Nucleus accumbens (tissue), 56 donors: ENCODE data around the gene UBXN7.
A peak's percentile ranks its signal among the peaks of the same experiment; 100 is the strongest.
"Not testable (repeated sequence)": the region's sequence is repeated elsewhere in the genome, so short reads cannot be mapped to it uniquely, and the experiment has no call there.

Experiments
- DNase-seq, 56 donors: peaks; one replicate each; lab custom pipeline; 2025; lab: John Stamatoyannopoulos, UW

UBXN7 gene, protein sequence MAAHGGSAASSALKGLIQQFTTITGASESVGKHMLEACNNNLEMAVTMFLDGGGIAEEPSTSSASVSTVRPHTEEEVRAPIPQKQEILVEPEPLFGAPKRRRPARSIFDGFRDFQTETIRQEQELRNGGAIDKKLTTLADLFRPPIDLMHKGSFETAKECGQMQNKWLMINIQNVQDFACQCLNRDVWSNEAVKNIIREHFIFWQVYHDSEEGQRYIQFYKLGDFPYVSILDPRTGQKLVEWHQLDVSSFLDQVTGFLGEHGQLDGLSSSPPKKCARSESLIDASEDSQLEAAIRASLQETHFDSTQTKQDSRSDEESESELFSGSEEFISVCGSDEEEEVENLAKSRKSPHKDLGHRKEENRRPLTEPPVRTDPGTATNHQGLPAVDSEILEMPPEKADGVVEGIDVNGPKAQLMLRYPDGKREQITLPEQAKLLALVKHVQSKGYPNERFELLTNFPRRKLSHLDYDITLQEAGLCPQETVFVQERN

DNA sequence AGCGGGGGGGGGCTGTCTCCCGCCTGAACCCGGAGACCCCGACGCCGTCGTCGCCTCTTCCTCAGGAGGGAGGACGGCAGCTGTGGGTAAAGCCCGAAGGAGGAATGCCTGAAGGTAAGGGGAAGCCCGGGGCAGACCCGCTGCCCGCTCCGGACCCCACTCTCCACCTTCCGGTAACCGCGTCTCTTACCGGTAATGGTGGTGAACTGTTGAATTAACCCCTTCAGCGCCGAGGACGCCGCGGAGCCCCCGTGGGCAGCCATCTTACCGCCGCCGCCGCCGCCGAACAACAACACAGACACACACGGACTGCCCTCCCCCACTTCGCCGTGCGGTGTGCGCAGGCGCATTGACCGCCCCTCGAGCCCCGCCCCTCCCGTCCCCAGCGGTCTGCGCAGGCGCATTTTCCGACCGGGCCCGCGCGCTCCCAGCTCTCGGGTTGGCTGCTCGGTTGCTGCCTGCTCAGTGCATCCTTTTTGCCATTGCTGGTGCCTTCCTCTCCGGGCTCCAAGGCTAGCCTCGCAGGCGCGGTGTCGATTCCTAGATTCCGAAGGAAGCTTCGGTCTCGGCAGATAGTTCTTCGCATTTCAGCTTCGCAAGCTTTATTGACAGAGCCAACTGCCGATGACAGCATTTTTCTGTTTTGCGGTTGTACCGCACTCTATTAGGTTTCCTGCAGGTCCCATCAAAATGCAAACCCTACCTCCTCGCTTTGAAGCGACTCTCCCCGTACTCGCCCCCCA lies at the start of gene UBXN7:
Gene UBXN7, minus strand, starts transcription at position 291 of the 743 bp plus-strand sequence. Its CDS starts 28 bp downstream, at position 263.
- peak; percentile 46 to 98 (median 93) for DNase-seq

DNA sequence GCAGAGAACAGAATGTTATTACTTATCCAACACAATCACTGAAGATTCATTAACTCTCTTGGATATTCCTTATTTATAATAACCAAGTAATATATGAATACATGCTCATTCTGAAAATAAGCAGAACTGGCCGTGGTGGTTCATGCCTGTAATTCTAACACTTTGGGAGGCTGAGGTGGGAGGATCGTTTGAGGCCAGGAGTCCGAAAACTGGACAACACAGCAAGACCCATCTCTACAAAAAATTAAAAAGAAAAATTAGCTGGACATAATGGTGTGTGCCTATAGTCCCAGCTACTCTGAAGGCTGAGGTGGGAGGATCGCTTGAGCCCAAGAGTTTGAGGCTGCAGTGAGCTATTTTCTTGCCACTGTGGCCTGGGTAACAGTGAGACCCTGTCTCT lies 45.5 kb upstream of the UBXN7 start:
- no peak for DNase-seq

GRCh38 chr3:196472286-196472685 lies 40.1 kb upstream of the UBXN7 start:
- peak in 9 of 56 donors; percentile 2 to 34 (median 21) for DNase-seq

GRCh38 chr3:196471551-196471950 lies 39.3 kb upstream of the UBXN7 start:
- DNase-seq = no peak

GRCh38 chr3:196470182-196470581 lies 38.0 kb upstream of the UBXN7 start:
- DNase-seq = not testable (repeated sequence)

GRCh38 chr3:196463804-196464203 lies 31.6 kb upstream of the UBXN7 start:
- no peak for DNase-seq

GRCh38 chr3:196463478-196463756 lies 31.2 kb upstream of the UBXN7 start:
- no peak for DNase-seq

- not testable (repeated sequence) for DNase-seq
These were observed 30.7 kb upstream of the UBXN7 start for GRCh38 chr3:196462680-196463477.

DNA sequence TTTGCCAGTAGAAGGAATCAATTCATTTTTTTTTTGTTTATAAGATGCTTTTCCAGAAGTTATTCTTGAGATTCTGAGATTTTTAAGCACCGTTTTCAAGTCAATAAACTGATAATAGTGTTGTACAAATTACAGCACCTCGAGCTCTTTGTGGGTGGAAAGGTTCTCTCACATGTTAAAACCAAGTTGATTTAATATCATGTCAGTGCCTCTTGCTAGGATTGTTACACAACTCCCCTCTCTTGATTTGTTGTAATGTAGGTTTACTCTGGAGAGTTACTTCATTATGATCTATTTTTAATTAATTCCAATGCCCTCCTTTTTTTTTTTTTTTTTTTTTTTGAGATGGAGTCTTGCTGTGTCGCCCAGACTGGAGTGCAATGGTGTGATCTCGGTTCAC lies 25.8 kb upstream of the UBXN7 start:
- DNase-seq = no peak

DNA sequence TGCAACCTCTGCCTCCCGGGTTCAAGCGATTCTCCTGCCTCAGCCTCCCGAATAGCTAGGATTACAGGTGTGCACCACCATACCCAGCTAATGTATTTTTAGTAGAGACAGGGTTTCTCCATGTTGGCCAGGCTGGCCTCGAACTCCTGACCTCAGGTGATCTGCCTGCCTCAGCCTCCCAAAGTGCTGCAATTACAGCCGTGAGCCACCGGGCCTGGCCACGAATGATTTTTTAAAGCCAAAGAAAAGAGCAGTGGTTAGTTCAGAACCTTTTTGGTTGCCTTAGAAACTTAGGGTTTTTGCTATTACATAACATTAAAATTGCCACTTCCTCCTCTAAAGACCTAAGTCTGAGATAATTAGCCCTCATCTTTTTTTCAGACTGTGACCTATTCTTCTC lies 25.2 kb upstream of the UBXN7 start:
- DNase-seq = not testable (repeated sequence)

DNA sequence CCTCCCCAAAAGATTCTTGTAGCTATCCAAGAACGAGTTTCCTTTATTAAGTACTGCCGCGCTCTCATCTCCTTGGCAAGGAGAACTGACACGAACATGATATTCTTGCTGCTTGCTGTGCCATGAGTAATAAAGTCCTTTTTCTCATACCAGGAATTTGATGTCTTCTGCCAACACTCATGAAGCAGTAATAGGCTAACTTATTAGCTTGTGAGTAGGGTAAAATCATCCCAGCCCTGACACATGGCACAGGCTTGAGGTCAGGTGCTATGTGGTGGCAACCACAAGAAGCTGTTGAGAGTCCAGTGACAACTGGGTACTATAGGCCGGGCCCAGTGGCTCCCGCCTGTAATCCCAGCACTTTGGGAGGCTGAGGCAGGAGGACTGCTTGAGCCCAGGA lies 22.7 kb upstream of the UBXN7 start:
- DNase-seq = no peak

- not testable (repeated sequence) for DNase-seq
These were observed 13.2 kb upstream of the UBXN7 start for GRCh38 chr3:196445391-196445790.

- no peak for DNase-seq
These were observed 12.3 kb upstream of the UBXN7 start for GRCh38 chr3:196444500-196444894.

- no peak for DNase-seq
These were observed 8.5 kb upstream of the UBXN7 start for GRCh38 chr3:196440696-196441095.

DNA sequence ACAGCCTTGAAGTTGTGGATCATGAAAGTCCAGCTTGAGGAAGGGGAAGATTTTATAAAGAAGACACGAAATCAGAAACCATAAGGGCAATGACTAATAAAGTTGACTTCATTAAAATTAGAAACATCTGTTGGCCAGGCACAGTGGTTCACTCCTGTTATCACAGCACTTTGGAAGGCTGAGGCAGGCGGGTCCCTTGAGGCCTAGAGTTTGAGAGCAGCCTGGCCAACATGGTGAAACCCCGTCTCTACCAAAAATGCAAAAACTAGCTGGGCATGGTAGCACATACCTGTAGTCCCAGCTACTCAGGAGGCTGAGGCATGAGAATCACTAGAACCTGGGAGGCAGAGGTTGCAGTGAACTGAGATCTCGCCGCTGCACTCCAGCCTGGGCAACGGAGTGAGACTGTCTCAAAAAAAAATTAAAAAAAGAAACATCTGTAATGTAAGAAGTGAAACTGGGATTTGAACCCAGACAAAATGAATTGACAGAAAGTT lies 7.9 kb upstream of the UBXN7 start:
- DNase-seq = no peak

DNA sequence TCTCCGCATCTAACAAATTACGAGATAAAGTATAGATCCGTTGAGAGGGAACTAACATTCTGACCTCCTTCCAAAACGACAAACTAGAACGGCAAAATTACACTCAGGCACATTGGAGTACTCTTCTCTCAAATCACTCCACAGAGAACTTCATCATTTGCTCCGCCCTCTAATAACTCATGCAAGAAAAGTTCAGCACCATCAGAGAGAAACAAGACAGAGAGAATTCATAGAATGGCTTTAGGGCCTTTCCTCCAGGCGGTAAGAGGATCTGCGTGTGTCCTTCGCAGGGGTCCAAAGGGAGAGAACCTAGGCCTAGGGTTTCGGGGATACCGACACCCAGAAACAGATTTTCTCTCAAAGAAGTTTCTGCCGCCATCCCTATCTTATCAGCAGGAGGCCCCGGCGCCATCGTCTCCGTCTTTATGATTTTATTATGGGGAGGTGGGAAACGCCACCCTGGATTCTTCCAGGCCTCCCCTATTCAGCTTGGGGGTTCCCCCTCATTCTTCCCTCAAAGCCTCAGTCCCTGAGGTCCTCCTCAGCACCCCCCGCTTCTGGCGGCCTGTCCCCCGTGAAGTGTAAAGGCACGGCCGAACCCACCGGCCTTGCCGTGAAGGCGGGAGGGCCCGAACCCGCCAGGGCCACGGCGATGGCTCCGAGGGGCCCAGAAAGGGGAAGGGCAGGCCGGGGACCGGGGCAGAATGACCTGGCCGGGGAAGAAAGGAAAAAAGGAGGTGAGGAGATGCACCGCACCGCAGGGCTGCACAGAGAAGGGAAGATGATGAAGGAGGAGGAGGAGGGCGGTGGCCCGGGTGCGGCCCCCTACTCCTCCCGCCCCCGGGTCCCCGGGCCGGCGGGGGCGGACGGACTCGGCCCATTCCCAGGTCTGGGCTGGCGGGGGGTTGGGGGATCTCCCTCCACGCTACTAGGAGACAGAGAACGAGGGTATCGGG lies 768 bp downstream of the UBXN7 start:
- DNase-seq = peak in 27 of 56 donors; percentile 7 to 64 (median 41)

DNA sequence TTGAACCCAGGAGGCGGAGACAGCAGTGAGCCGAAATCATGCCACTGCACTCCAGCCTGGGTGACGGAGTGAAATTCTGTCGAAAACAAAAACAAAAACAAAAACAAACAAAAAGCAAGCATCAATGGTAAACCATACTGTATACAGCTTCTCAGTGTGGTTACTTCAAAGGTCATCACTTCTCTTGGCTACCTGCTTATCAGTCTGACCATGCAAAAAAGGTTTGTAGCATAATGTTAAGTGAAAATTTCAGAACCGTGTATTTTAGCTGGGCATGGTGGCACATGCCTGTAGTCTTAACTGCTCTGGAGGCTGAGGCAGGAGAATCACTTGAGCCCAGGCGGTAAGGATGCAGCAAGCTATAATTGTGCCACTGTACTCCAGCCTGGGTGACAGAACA lies 4.2 kb downstream of the UBXN7 start:
- DNase-seq = no peak

DNA sequence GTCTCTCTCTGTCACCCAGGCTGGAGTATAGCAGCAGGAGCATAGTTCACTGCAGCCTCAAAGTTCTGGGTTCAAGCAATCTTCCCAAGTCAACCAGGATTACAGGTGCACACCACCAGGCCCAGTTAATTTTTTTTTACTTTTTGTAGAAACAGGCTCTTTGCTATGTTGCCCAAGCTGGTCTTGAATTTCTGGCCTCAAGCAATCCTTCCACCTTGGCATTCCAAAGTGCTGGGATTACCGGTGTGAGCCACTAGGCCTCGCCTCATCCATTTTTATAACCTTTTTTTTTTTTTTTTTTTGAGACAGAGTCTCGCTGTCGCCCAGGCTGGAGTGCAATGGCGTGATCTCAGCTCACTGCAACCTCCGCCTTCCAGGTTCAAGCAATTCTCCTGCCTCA lies 7.8 kb downstream of the UBXN7 start:
- not testable (repeated sequence) for DNase-seq

- peak in 23 of 56 donors; percentile 1 to 51 (median 13) for DNase-seq
These were observed 9.0 kb downstream of the UBXN7 start for GRCh38 chr3:196423044-196423781.
